Mucosa of rectum (tissue), 2 donors: ENCODE measurements around the gene TSNAX.

Source experiments
- H3K27ac ChIP-seq, 2 donors: one replicate each; pipeline ENCODE4 v1.7.0; 2013; ENCODE audit warnings: inconsistent platforms in 2 of 2, low read depth in 2 of 2, low read length in 2 of 2
- H3K27me3 ChIP-seq, 2 donors: one replicate each; pipeline ENCODE4 v1.7.0; 2013; ENCODE audit warnings: low read length in 2 of 2; ENCODE audit not compliant: control insufficient read depth in 2 of 2, insufficient read depth in 2 of 2
- H3K36me3 ChIP-seq, 2 donors: one replicate each; pipeline ENCODE4 v1.7.0; 2013; ENCODE audit warnings: low read length in 2 of 2; ENCODE audit not compliant: control insufficient read depth in 2 of 2, insufficient read depth in 2 of 2
- H3K4me1 ChIP-seq, 2 donors: one replicate each; pipeline ENCODE4 v1.7.0; 2013; ENCODE audit warnings: low read length in 2 of 2, mild to moderate bottlenecking in 1 of 2; ENCODE audit not compliant: control insufficient read depth in 2 of 2, insufficient read depth in 2 of 2
- H3K4me3 ChIP-seq, 2 donors: one replicate each; pipeline ENCODE4 v1.7.0; 2013; ENCODE audit warnings: low read length in 2 of 2
- H3K9ac ChIP-seq, 2 donors: one replicate each; pipeline ENCODE4 v1.7.0; 2013; ENCODE audit warnings: low read length in 2 of 2, low read depth in 1 of 2, mild to moderate bottlenecking in 1 of 2
- H3K9me3 ChIP-seq, 2 donors: one replicate each; pipeline ENCODE4 v1.7.0; 2013; ENCODE audit warnings: low read length in 2 of 2; ENCODE audit not compliant: control insufficient read depth in 2 of 2
- donor health status: healthy.
- donor health status: Normal muscosa, but diverticular disease.

Gene TSNAX

DNA sequence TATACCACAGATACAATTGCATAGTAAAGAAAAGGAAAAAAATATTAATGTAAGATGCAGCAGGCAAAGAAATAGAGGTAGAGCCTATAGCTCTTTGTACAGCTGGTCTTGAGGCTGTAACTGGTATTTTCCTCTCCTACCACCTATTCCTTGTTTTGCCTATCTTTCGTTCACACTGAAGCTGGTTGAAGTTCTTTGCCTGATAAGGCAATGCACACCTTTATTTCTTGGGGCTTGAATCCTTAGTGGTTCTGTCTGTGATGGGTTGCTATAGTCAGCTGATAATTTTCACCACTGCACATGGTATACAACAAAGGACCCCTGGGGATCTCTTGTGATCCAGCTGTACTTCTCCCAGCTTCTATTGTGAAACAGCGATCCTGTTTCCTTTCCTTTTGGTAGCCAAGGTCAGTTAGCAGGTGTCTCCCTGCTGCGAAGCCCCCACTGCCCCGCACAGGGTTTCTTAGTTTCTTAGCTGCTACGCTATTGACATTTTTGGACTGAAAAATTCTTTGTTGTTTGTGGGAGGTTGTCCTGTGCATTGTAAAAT is 9.9 kb upstream of the TSNAX start:
- Histone ChIP-seq H3K27me3 (no peaks in the 10 kb centered on the region), H3K9ac (no peak overlapping the region), H3K36me3 (no peaks in the 10 kb centered on the region), H3K27ac (no peak overlapping the region), H3K9me3 (no peaks in the 10 kb centered on the region), H3K4me3 (no peak overlapping the region), H3K4me1 (no peaks in the 10 kb centered on the region)

DNA sequence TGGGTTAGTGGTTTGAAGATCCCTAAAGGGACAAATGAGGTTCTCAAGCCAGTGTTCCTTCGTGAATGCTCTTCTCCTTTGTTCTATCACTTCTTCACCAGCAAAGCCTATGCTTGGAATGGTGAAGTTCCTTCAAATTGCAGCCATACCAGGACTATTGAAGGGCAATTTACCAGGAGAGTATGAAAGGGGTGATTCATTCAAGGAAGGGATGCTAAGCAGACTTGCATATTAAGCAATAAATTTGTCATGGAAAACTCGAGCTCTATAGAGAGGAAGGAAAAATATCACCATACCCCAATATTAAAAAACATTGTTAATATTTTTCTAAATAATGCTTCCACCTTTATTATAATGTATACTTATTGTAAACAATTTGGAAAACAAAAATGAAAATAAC is 9.3 kb upstream of the TSNAX start:
- H3K27me3 ChIP-seq: no peaks in the 10 kb centered on the region
- no peak overlapping the region for H3K9ac ChIP-seq
- H3K9me3 ChIP-seq: no peaks in the 10 kb centered on the region
- no peaks in the 10 kb centered on the region for H3K36me3 ChIP-seq
- H3K4me3 ChIP-seq: no peak overlapping the region
- no peak overlapping the region for H3K27ac ChIP-seq
- H3K4me1 ChIP-seq: no peaks in the 10 kb centered on the region

DNA sequence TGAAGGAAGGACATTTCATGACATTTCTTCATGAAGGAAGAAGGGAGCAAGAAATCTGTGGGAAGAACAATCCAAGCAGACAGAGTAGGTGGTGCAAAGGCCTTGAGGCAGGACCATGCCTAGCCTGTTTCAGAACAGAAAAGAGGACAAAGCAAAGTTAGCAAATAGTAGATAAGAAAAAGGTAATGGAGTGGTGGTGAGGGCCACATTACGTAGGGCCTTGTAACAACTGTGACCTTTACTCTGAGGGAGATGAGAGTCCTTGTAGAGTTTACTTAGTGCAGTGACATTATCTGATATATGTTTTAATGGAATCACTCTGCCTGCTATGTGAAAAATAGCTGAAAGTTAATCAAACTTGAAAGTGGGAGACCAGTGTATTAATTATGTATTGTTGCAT is 6.4 kb upstream of the TSNAX start:
- H3K9me3 ChIP-seq: no peaks in the 10 kb centered on the region
- no peak overlapping the region for H3K9ac ChIP-seq
- H3K36me3 ChIP-seq: no peaks in the 10 kb centered on the region

DNA sequence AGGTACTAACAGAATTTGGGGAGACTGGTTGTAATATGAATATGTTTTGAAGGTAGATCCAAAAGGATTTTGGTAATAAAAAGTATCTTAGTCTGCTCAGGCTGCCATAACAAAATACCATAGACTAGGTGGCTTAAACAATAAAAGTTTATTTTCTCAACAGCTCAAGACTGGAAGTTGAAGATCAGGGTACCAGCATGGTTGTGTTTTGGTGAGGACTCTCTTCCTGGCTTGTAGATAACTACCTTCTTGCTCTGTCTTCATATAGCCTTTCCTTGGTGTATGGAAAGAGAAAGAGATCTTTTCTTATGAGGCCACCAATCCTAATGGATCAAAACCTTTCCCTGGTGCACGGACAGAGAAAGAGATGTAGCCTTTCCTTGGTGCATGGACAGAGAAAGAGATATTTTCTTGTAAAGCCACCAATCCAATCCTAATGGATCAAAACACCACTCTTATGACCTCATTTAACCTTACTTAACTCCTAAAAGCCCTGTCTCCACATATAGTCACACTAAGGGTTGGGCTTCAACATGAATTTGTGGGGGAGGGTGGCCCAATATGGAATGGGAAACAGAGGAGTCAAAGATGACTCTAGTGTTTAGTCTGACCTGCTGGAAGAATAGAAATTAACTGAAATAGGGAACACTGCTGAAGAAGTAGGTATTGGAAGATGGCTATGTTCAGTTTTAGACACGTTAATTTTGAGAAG is 5.4 kb upstream of the TSNAX start:
- Histone ChIP-seq H3K36me3 (no peaks in the 10 kb centered on the region), H3K27me3 (no peaks in the 10 kb centered on the region), H3K9ac (no peak overlapping the region), H3K27ac (no peak overlapping the region), H3K9me3 (no peaks in the 10 kb centered on the region), H3K4me1 (peaks cover 0 to 3% of the 10 kb centered on the region in 2 donors), H3K4me3 (no peak overlapping the region)

More for the DNA sequence above, 6.4 kb upstream of the TSNAX start:
- H3K4me1 ChIP-seq: no peaks in the 10 kb centered on the region
- no peak overlapping the region for H3K4me3 ChIP-seq
- H3K27me3 ChIP-seq: no peaks in the 10 kb centered on the region
- H3K27ac ChIP-seq: no peak overlapping the region

DNA sequence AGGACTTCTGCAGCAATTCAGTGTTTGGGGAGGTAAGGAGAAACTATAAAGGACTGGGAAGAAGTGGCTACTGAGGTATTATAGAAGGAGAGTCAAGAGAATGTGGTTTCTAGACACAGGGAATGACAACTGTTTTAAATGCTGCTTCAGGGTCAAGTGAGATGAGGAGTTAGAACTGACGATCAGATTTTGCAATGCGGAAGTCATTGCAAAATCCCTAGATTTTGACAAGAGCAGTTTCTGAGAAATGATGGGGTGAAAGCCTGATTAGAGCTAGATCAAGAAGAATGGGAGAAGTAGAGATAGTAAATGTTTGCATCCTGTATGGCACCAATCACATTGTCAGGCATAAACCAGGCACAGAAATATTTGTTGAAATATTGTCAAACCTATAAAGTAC is 4.7 kb upstream of the TSNAX start:
- no peak overlapping the region for H3K9ac ChIP-seq
- H3K9me3 ChIP-seq: no peaks in the 10 kb centered on the region
- peaks cover 0 to 3% of the 10 kb centered on the region in 2 donors for H3K4me1 ChIP-seq
- no peak overlapping the region for H3K27ac ChIP-seq
- no peak overlapping the region for H3K4me3 ChIP-seq
- H3K27me3 ChIP-seq: no peaks in the 10 kb centered on the region
- no peaks in the 10 kb centered on the region for H3K36me3 ChIP-seq

DNA sequence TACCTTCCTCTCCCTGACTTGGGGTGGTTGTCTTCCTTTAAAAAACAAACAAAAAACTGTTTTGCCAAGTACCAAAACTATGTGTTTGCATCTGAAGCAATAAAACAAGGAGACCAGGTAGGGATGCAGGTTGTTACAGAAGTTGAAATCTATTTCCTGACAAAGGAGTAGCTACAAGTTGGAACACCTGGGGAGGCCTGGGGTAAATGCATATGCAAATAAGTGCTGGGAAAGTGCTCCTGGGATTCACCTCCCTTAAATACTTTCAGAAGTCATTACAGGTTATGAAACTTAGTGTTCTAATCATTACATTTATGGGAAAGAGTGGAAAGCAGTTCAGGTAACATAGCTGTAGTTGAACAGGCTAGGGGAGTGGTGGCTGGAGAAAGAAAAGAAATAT is 1.9 kb upstream of the TSNAX start:
- Histone ChIP-seq H3K9me3 (no peaks in the 10 kb centered on the region), H3K36me3 (no peaks in the 10 kb centered on the region), H3K27me3 (no peaks in the 10 kb centered on the region), H3K4me1 (peaks cover 10 to 12% of the 10 kb centered on the region in 2 donors), H3K9ac (no peak overlapping the region), H3K27ac (no peak overlapping the region), H3K4me3 (no peak overlapping the region)

DNA sequence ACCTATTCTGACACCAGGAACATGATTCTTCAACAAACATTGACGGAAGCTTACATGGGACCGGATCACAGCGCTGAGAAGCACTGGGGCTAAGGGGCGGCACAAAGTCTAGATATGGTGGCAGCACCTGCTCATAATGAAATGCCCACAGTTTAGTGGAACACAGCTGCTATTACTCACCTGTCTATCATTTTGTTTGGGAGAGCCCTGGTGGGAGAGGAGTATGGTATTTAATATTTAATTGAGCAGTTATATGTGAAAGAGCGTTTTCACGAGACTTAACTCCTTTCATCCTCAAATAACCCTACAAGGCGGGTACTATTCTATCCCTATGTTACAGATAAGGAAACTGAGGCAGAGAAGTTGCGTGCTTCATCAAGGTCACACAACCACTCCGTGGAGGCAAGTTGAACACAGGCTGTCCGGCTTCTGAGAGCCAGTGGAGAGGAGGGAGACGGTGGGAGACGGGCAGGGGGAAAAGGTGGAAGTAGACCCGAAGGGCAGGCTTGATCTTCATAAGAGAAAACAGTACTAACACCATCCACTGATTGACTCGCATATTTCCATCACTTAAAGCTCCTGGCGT is 790 bp upstream of the TSNAX start:
- H3K27ac ChIP-seq: peak overlapping the region; percentile 89 to 90
- H3K9me3 ChIP-seq: no peaks in the 10 kb centered on the region
- peak overlapping the region; percentile 79 to 85 for H3K9ac ChIP-seq
- H3K4me3 ChIP-seq: peak overlapping the region; percentile 87 to 92
- H3K27me3 ChIP-seq: no peaks in the 10 kb centered on the region
- H3K4me1 ChIP-seq: peaks cover 10 to 12% of the 10 kb centered on the region in 2 donors
- no peaks in the 10 kb centered on the region for H3K36me3 ChIP-seq

DNA sequence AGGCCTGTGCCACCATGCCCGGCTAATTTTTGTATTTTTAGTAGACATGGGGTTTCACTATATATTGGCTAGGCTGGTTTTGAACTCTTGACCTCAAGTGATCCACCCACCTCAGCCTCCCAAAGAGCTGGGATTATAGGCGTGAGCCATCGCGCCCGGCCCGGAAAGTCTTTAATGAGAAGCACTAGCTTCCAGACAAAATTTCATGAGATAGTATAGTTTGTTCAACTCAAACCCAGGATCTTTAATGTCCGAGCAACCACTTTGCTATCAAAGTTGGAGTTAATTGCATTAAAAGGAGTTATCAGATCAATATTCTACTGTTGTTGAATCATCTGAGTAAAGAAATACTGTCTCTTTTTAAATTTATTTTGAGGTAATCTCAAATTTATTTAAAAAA is 4.8 kb downstream of the TSNAX start:
- no peaks in the 10 kb centered on the region for H3K9me3 ChIP-seq
- H3K4me1 ChIP-seq: peaks cover 7 to 12% of the 10 kb centered on the region in 2 donors
- no peak overlapping the region for H3K27ac ChIP-seq
- no peak overlapping the region for H3K9ac ChIP-seq
- peaks cover 10 to 11% of the 10 kb centered on the region in 2 donors for H3K36me3 ChIP-seq
- no peaks in the 10 kb centered on the region for H3K27me3 ChIP-seq
- H3K4me3 ChIP-seq: no peak overlapping the region

DNA sequence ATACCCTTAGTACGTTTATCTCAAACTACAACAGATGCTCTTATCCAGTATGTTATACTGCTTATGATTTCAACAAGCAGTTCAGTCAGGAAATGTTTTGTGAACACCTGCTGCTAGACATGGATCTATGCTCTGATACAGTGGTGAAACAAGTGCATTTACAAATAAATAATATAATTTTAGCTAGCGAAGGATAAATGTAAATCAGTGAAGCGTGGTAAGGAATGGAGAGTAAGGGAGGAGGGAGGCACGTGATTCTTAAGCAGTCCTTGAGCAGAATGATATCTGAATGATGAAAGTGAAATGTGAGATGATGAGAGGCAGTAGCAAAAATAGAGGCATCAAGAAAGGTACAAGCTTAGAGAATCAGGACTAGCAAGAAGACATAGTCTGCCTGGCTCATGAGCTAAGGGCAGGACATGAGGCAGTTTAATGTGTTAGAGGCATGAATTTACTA is 6.3 kb downstream of the TSNAX start:
- H3K27me3 ChIP-seq: no peaks in the 10 kb centered on the region
- no peak overlapping the region for H3K9ac ChIP-seq
- no peaks in the 10 kb centered on the region for H3K9me3 ChIP-seq
- no peak overlapping the region for H3K27ac ChIP-seq
- no peak overlapping the region for H3K4me3 ChIP-seq
- H3K4me1 ChIP-seq: peaks cover 3 to 5% of the 10 kb centered on the region in 2 donors
- peaks cover 14 to 16% of the 10 kb centered on the region in 2 donors for H3K36me3 ChIP-seq

DNA sequence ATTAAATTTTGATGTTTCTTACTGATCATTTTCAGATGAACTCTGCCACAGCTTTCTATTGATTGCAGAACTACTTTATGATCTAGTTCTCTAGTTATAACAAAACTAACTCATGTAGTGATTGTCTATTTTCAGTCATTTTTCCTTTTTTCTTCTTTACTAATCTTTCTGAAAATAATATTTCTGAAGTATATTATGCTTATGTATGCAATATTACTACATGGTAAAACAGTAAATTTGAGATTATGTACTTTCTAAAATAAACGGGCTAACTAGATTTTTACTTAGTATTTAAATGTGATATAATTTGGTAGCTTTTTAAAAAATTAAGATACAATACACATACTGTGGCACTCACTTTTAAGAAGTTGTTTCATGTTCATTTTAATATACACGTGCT is 7.6 kb downstream of the TSNAX start:
- no peak overlapping the region for H3K4me3 ChIP-seq
- no peaks in the 10 kb centered on the region for H3K4me1 ChIP-seq
- H3K9ac ChIP-seq: no peak overlapping the region
- no peaks in the 10 kb centered on the region for H3K9me3 ChIP-seq
- H3K27ac ChIP-seq: no peak overlapping the region
- H3K27me3 ChIP-seq: no peaks in the 10 kb centered on the region
- H3K36me3 ChIP-seq: peaks cover 16 to 19% of the 10 kb centered on the region in 2 donors
